Loucy (cell line): ENCODE measurements around the gene MPV17L.

Source experiments
- EZH2phosphoT487 ChIP-seq: fragments of 200-600 bp; IDR thresholded peaks from 2 replicates; pipeline ENCODE4 v1.6.1; 2018; ENCODE audit warnings: antibody characterized with exemption, mild to moderate bottlenecking, moderate library complexity, borderline replicate concordance
- TF ChIP-seq, protein P1 (sequence below): fragments of 200-600 bp; sonication (generic); conservative IDR thresholded peaks from 2 replicates; pipeline ENCODE4 v1.5.1; 2014; ENCODE audit warnings: mild to moderate bottlenecking, antibody characterized with exemption, low read length

DNA sequence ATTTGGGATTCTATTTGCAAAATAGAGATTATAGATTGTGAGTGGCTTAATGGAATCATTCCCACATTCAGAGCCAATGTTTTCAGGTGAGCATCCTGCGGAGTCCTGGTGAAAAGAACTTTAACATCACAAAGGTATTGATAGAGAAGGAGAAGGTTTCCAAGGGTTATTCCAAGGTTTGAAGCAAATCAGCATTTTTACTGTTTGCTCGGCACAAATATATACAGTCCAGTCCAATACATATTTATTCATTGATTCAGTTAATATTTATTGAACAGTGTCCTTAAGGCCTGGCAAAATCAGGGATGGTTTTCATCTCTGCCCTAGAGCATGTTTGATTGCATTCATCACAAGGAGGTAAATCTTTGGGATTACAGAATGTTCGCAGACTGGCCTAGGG is 6.4 kb downstream of the MPV17L start:
- TF ChIP-seq, protein P1, sequence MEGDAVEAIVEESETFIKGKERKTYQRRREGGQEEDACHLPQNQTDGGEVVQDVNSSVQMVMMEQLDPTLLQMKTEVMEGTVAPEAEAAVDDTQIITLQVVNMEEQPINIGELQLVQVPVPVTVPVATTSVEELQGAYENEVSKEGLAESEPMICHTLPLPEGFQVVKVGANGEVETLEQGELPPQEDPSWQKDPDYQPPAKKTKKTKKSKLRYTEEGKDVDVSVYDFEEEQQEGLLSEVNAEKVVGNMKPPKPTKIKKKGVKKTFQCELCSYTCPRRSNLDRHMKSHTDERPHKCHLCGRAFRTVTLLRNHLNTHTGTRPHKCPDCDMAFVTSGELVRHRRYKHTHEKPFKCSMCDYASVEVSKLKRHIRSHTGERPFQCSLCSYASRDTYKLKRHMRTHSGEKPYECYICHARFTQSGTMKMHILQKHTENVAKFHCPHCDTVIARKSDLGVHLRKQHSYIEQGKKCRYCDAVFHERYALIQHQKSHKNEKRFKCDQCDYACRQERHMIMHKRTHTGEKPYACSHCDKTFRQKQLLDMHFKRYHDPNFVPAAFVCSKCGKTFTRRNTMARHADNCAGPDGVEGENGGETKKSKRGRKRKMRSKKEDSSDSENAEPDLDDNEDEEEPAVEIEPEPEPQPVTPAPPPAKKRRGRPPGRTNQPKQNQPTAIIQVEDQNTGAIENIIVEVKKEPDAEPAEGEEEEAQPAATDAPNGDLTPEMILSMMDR, result no peak
- TF ChIP-seq EZH2phosphoT487, result no peak
